ENCODE measurements around the gene RPL27A. TPM values are rescaled to one million over a fixed set of nuclear protein-coding genes. Genes with fewer than 3 reads are reported as not detected.

The RPL27A gene
- total and polyA plus RNA-seq, 2 of the 8 experiments (the other 6 are each of a cell fraction or from before 2014, with no cell fraction given), result 1,756 to 1,777 TPM

GRCh38 chr11:8731647-8732323 lies 49.2 kb downstream of the RPL27A start (continued):
- no peak for TF ChIP-seq CHD7 (IDR thresholded peaks at IDR 0.05; ENCODE audit: insufficient replicate concordance, low read length)
- no peak for TF ChIP-seq POLR2A (IDR thresholded peaks at IDR 0.05; ENCODE audit: control extremely low read depth in 1 of 2, low read depth in 2 of 2, low read length in 2 of 2)
- no peak for TF ChIP-seq SAP30 (IDR thresholded peaks at IDR 0.05; ENCODE audit: insufficient read depth, insufficient replicate concordance, low read length)
- TF ChIP-seq JUN (IDR thresholded peaks at IDR 0.05; ENCODE audit: low read depth, low read length), result no peak

Measured in H1 (cell line).